Measurements from ENCODE around the gene GSTCD.

DNA sequence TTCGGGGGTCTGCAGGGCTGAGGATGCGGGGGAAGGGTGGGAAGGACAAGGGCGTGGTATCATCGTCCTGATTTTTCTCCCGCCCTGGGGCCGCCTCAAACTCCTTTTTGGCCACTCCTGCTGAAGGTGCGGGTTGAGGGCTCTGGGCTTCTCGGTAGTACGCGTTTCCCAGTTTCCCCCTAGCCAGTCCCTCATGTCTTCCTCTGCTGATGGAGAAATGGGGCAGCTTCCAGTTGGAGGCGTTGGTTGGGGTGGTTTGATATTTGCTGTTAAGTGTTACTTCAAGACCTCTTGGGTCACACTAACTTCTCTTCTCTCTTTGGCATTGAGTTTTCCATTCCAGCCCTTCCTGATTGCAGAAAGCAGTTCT, 482 bp downstream of the GSTCD start:
- TF ChIP-seq EZH2 (IDR thresholded peaks at IDR 0.05; ENCODE audit: borderline replicate concordance, low read depth, low read length, severe bottlenecking), result no peak
- TF ChIP-seq, protein P1, sequence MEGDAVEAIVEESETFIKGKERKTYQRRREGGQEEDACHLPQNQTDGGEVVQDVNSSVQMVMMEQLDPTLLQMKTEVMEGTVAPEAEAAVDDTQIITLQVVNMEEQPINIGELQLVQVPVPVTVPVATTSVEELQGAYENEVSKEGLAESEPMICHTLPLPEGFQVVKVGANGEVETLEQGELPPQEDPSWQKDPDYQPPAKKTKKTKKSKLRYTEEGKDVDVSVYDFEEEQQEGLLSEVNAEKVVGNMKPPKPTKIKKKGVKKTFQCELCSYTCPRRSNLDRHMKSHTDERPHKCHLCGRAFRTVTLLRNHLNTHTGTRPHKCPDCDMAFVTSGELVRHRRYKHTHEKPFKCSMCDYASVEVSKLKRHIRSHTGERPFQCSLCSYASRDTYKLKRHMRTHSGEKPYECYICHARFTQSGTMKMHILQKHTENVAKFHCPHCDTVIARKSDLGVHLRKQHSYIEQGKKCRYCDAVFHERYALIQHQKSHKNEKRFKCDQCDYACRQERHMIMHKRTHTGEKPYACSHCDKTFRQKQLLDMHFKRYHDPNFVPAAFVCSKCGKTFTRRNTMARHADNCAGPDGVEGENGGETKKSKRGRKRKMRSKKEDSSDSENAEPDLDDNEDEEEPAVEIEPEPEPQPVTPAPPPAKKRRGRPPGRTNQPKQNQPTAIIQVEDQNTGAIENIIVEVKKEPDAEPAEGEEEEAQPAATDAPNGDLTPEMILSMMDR (IDR thresholded peaks at IDR 0.05; ENCODE audit: borderline replicate concordance, extremely low read depth, low read length, poor library complexity, severe bottlenecking), result no peak
